Keratinocyte (primary cell): ENCODE results near the gene EMP1. TPM values are rescaled to one million over a fixed set of nuclear protein-coding genes. Genes with fewer than 3 reads are reported as not detected.

ENCODE experiments used
- DNase-seq: peaks from one replicate; pipeline ENCODE4 v3.0.0-alpha.2; 2011; ENCODE audit warnings: low read depth, missing footprints, low spot score
- FAIRE-seq: peaks from 2 replicates; lab custom pipeline; 2011; peaks lifted over from hg19 to GRCh38; lab: Jason Lieb, UNC
- H2AFZ ChIP-seq: 2 replicates; pipeline ENCODE4 v1.6.0; 2012; ENCODE audit warnings: low read length, control low read depth, inconsistent platforms; ENCODE audit not compliant: control insufficient read depth
- H3K27ac ChIP-seq: 2 replicates; pipeline ENCODE4 v1.5.1; 2011; ENCODE audit warnings: low read length; ENCODE audit not compliant: control insufficient read depth, insufficient read depth
- H3K27me3 ChIP-seq: 3 replicates; pipeline ENCODE4 v1.6.0; 2011; ENCODE audit warnings: low read length; ENCODE audit not compliant: control insufficient read depth, insufficient read depth; ENCODE audit errors: extremely low read depth
- H3K36me3 ChIP-seq, 2 experiments: 2 replicates in 1 of 2; 3 replicates in 1 of 2; pipeline ENCODE4 v1.5.1; 2011; ENCODE audit warnings: low read length in 2 of 2, mild to moderate bottlenecking in 1 of 2; ENCODE audit not compliant: control insufficient read depth in 2 of 2, insufficient read depth in 2 of 2; ENCODE audit errors: extremely low read depth in 1 of 2
- H3K4me1 ChIP-seq: 3 replicates; pipeline ENCODE4 v1.5.1; 2011; ENCODE audit warnings: low read length; ENCODE audit not compliant: control insufficient read depth, insufficient read depth; ENCODE audit errors: extremely low read depth
- H3K4me2 ChIP-seq: 3 replicates; pipeline ENCODE4 v1.6.0; 2011; ENCODE audit warnings: low read depth, low read length; ENCODE audit not compliant: control insufficient read depth, insufficient read depth; ENCODE audit errors: extremely low read depth
- H3K4me3 ChIP-seq, 3 experiments: fragments of 200-600 bp in 1 of 3; sonication (generic) in 1 of 3; 2 replicates in 2 of 3; 3 replicates in 1 of 3; pipeline ENCODE4 v1.5.1; 2011 to 2016; ENCODE audit warnings: low read length in 3 of 3, mild to moderate bottlenecking in 3 of 3, control low read depth in 2 of 3, inconsistent platforms in 1 of 3, low read depth in 1 of 3, mixed read lengths in 1 of 3, mixed run types in 1 of 3, moderate library complexity in 1 of 3; ENCODE audit not compliant: control insufficient read depth in 2 of 3, insufficient read depth in 2 of 3; ENCODE audit errors: extremely low read depth in 1 of 3
- H3K79me2 ChIP-seq: 2 replicates; pipeline ENCODE4 v1.6.0; 2012; ENCODE audit warnings: low read length; ENCODE audit not compliant: control insufficient read depth, insufficient read depth
- H3K9ac ChIP-seq: 3 replicates; pipeline ENCODE4 v1.6.0; 2011; ENCODE audit warnings: low read length; ENCODE audit not compliant: control insufficient read depth, insufficient read depth; ENCODE audit errors: extremely low read depth
- H3K9me1 ChIP-seq: 3 replicates; pipeline ENCODE4 v1.6.0; 2011; ENCODE audit warnings: low read length; ENCODE audit not compliant: control insufficient read depth, insufficient read depth; ENCODE audit errors: extremely low read depth
- H3K9me3 ChIP-seq: 2 replicates; pipeline ENCODE4 v1.5.1; 2012; ENCODE audit warnings: low read depth, low read length; ENCODE audit not compliant: control insufficient read depth
- H4K20me1 ChIP-seq: 3 replicates; pipeline ENCODE4 v1.6.0; 2011; ENCODE audit warnings: low read length; ENCODE audit not compliant: control insufficient read depth, insufficient read depth; ENCODE audit errors: extremely low read depth
- CTCF ChIP-seq, 3 experiments: IDR thresholded peaks in 1 of 3; conservative IDR thresholded peaks in 1 of 3; optimal IDR thresholded peaks in 1 of 3; 2 replicates in 2 of 3; 3 replicates in 1 of 3; pipeline versions ENCODE3 to v1.5.1; 2011; ENCODE audit warnings: low read length in 3 of 3, mild to moderate bottlenecking in 3 of 3, moderate library complexity in 2 of 3, control low read depth in 1 of 3, inconsistent platforms in 1 of 3; ENCODE audit not compliant: insufficient read depth in 2 of 3; ENCODE audit errors: extremely low read depth in 1 of 3
- EZH2 ChIP-seq: IDR thresholded peaks from one replicate; pipeline ENCODE4 v1.6.1; 2012; ENCODE audit warnings: inconsistent platforms, mild to moderate bottlenecking, low read length, moderate library complexity
- dilution Hi-C: fragments of 300-500 bp; cut with MboI; formaldehyde crosslinking; loops from one replicate; pipeline ENCODE4 v1.7.0; 2020; ENCODE audit warnings: low sequenced_read_pairs; ENCODE audit not compliant: extremely low pct_ligation_motif_present
- polyA minus RNA-seq, 3 experiments: library from RNA; depleted of rRNA, polyadenylated mRNA; stranded (reverse); fragments of >200 nt; gene quantifications; 1 replicate in 1 of 3; 2 replicates in 1 of 3; 3 replicates in 1 of 3; pipeline ENCODE4 v1.2.3, GENCODE V29; 2011
- polyA plus RNA-seq, 5 experiments: library from polyadenylated mRNA; depleted of rRNA in 3 of 5; stranded (reverse) in 3 of 5; stranded (forward) in 1 of 5; unstranded in 1 of 5; fragments of >200 nt; gene quantifications; 1 replicate in 1 of 5; 2 replicates in 3 of 5; 3 replicates in 1 of 5; pipeline versions ENCODE4 v1.2.1 to v1.2.3, GENCODE V29; 2011 to 2012; ENCODE audit warnings: missing spikeins in 2 of 5, low read depth in 1 of 5, low replicate concordance in 1 of 5

The EMP1 gene
- polyA plus RNA-seq (356 to 610 TPM (median 583 TPM) in 3 replicates), polyA minus RNA-seq (709 to 1,030 TPM (median 926 TPM) in 3 replicates)
- 96.0 TPM for polyA plus RNA-seq (2011; ENCODE audit: low read depth)
- 120 and 273 TPM in 2 replicates for polyA plus RNA-seq (2011; cell fraction: cytosol; rRNA removed)
- 717 and 740 TPM in 2 replicates for polyA plus RNA-seq (2011; cell fraction: nucleus; rRNA removed)
- 229 and 605 TPM in 2 replicates for polyA plus RNA-seq (2012; ENCODE audit: low replicate concordance)
- 113 TPM for polyA minus RNA-seq (2011; cell fraction: cytosol; rRNA and poly(A)+ RNA removed)
- 252 and 568 TPM in 2 replicates for polyA minus RNA-seq (2011; cell fraction: nucleus; rRNA and poly(A)+ RNA removed)

DNA sequence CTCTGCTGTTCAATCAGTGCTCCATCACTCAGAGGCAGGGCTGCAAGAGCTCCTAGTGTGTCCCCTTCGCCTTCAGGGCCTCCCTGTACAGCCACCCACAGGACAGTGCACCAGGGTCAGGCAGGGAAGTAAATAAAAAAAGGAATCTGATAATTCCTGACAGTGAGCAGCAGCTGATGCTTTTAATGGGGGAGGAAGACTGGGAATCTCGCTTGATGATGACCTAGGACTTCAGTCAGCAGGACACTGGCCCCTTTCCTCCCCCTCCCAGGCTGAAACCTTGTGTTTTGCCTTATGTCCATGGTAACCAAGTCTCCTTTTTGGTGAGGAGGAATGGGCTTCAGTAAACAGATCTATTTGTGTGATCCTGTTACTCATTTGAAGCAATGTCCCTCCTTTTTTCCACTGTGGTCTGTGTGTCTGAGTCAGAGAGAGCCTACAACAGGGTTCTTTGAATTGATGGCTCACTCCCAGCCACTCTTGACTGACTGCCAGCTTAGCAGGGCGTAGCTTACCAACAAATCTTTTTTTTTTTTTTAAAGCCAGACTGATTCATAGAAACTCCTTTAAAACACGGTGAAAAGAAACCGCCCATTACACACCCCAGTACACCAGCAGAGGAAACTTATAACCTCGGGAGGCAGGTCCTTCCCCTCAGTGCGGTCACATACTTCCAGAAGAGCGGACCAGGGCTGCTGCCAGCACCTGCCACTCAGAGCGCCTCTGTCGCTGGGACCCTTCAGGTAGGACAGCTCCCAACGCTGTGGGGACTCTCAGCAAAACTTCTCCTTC lies at the start of gene EMP1:
EMP1 (plus strand) TSS at position 597 of the 792 bp plus-strand sequence. CDS start 14,785 bp downstream, outside the sequence.
- peak within 1 kb of the TSS; percentile 61 to 98 (median 96) for H3K4me3 ChIP-seq
- DNase-seq (peak; percentile 99), FAIRE-seq (peak; percentile 96)
- no peaks in the 10 kb centered on the region for H3K27me3 ChIP-seq
- no peaks in the 10 kb centered on the region for H3K9me3 ChIP-seq
- dilution Hi-C loops = no loop called here
- peak within 1 kb of the TSS; percentile 98 for H3K9ac ChIP-seq
- H3K9me1 ChIP-seq = peaks cover 2% of the 10 kb centered on the region
- TF ChIP-seq CTCF (optimal IDR thresholded peaks at IDR 0.05 in 1 of 3, IDR thresholded peaks at IDR 0.05 in 1 of 3, conservative IDR thresholded peaks at IDR 0.05 in 1 of 3; ENCODE audit: extremely low read depth in 1 of 3, insufficient read depth in 2 of 3, low read length in 3 of 3) = no peak
- TF ChIP-seq EZH2 = no peak
- H2AFZ ChIP-seq = no peak within 1 kb of the TSS
- H4K20me1 ChIP-seq = no peaks in the 10 kb centered on the region
- H3K79me2 ChIP-seq = peaks cover 48% of the 10 kb centered on the region
- H3K4me1 ChIP-seq = peaks cover 58% of the 10 kb centered on the region
- H3K4me2 ChIP-seq = peak within 1 kb of the TSS; percentile 84
- peaks cover 2 to 17% of the 10 kb centered on the region in 2 experiments for H3K36me3 ChIP-seq
- peak within 1 kb of the TSS; percentile 99 for H3K27ac ChIP-seq

- DNase-seq = no peak
- no peaks in the 10 kb centered on the region for H4K20me1 ChIP-seq
- H3K27ac ChIP-seq = no peak overlapping the region
- H3K27me3 ChIP-seq = no peaks in the 10 kb centered on the region
- H3K4me2 ChIP-seq = no peak overlapping the region
- no peaks in the 10 kb centered on the region for H3K9me3 ChIP-seq
- no peak overlapping the region for H3K9ac ChIP-seq
- no peaks in the 10 kb centered on the region for H3K9me1 ChIP-seq
- H3K36me3 ChIP-seq = no peaks in the 10 kb centered on the region
- H2AFZ ChIP-seq = no peak overlapping the region
- peaks cover 4% of the 10 kb centered on the region for H3K4me1 ChIP-seq
- H3K4me3 ChIP-seq = no peak overlapping the region
- no peaks in the 10 kb centered on the region for H3K79me2 ChIP-seq
- TF ChIP-seq EZH2 = no peak
- no peak for TF ChIP-seq CTCF (optimal IDR thresholded peaks at IDR 0.05 in 1 of 3, IDR thresholded peaks at IDR 0.05 in 1 of 3, conservative IDR thresholded peaks at IDR 0.05 in 1 of 3; ENCODE audit: extremely low read depth in 1 of 3, insufficient read depth in 2 of 3, low read length in 3 of 3)
- dilution Hi-C loops = no loop called here
- FAIRE-seq = no peak
Measured at GRCh38 chr12:13147688-13148484, 48.6 kb upstream of the EMP1 start.
